ENCODE data around the gene SLC35A4. TPM values are rescaled to one million over a fixed set of nuclear protein-coding genes. Genes with fewer than 3 reads are reported as not detected.

The SLC35A4 gene
- total and polyA plus RNA-seq, 2 of the 8 experiments (the other 6 are each of a cell fraction or from before 2014, with no cell fraction given), result 78.6 to 133 TPM

GRCh38 chr5:140546851-140547507, 17.6 kb upstream of the SLC35A4 start (continued):
- no peak for TF ChIP-seq CHD1 (IDR thresholded peaks at IDR 0.05; ENCODE audit: low read depth, low read length)
